IPS-11a (cell line): Measurements from ENCODE around the gene C19orf47.
A peak's percentile ranks its signal among the peaks of the same experiment; 100 is the strongest.
"Not testable (repeated sequence)": the region's sequence is repeated elsewhere in the genome, so short reads cannot be mapped to it uniquely, and the experiment has no call there.

Experiments
- H3K4me3 ChIP-seq: one replicate; pipeline ENCODE4 v1.5.1; 2013; ENCODE audit warnings: low read depth, low read length, control low read depth

The C19orf47 gene

GRCh38 chr19:40377876-40378385 lies 29.7 kb upstream of the C19orf47 start:
- H3K4me3 ChIP-seq: no peak overlapping the region

DNA sequence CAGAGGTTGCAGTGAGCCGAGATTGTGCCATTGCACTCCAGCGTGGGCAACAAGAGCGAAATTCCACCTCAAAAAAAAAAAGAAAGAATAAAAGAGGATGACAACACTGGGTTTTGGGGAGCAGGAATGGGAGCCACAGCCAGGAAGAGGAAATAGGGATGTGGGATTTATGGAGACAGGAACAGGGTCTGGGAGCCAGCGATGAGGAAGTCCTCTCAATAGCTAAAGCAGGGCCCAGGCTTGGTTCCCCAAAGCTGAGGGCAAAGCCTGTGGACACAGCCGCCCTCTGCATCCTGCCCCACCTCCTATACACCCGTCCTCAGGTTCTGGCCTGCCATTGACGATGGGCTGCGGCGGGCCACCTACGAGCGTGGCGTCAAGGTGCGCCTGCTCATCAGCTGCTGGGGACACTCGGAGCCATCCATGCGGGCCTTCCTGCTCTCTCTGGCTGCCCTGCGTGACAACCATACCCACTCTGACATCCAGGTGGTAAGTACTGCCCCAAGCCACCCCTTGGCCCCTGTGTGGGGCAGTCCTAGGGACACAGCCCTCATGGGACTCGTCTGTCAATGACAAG lies 28.2 kb upstream of the C19orf47 start:
- H3K4me3 ChIP-seq: no peak overlapping the region

- H3K4me3 ChIP-seq: no peak overlapping the region
Observed at GRCh38 chr19:40374084-40374483, 25.9 kb upstream of the C19orf47 start.

GRCh38 chr19:40371802-40372122 lies 23.6 kb upstream of the C19orf47 start:
- H3K4me3 ChIP-seq: no peak overlapping the region

DNA sequence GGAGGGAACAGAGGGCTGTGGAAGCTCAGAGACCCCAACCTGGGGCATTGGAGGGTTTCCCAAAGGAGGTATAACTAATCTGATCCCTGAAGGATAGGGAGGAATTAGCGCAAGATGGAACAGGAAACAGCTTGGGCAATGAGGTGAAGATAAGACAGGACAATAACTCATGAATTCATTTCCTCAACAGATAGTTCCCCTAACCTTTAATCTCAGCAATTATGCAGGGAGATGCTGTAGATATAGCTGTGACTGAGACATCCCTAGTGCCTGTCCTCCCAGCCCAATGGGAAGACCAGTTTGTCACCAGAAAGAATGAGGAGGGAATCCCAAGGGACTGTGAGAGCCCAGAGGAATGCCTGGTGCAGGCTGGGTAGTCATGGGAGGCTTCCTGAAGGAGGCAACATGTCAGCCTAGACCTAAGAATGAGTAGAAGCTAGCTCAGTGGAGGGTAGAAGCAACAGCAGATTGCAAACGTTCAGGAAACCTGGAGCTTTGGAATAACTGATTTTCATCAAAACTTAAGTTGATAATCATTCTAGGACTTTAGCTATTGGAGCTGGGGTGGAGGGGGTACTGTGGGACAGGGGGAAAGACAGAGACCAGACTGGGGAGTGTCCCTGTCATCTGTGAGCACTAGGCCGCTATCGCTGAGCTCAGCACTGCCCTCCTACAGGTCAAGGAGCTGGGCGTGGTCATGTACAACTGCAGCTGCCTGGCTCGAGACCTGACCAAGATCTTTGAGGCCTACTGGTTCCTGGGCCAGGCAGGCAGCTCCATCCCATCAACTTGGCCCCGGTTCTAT lies 23.0 kb upstream of the C19orf47 start:
- no peak overlapping the region for H3K4me3 ChIP-seq

DNA sequence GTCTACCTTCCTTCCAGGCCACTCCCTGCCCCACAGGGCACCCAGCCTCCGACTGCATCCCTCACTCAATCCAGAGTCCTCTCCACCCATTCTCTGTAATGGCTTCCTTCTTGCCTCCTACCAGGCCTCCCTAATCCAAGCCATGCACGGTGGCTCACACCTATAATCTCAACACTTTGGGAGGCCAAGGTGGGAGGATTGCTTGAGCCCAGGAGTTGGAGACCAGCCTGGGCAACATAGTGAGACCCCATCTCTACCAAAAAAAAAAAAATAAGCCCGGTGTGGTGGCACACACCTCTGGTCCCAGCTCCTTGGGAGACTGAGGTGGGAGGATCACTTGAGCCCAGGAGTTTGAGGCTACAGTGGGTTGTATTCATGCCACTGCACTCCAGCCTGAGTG lies 22.1 kb upstream of the C19orf47 start:
- H3K4me3 ChIP-seq: not testable (repeated sequence)

DNA sequence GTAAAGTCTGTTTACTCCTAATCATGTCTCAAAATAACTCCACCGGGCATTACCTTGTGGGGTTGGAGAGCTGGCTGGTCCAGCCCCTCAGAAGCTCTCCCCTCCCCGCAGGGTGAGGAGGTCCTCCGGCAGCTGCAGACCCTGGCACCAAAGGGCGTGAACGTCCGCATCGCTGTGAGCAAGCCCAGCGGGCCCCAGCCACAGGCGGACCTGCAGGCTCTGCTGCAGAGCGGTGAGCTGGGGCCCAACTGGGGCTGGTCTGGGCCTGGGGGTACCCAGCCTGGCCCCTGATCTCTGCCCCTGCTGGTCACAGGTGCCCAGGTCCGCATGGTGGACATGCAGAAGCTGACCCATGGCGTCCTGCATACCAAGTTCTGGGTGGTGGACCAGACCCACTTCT lies 21.6 kb upstream of the C19orf47 start:
- no peak overlapping the region for H3K4me3 ChIP-seq

GRCh38 chr19:40367577-40368434 lies 19.6 kb upstream of the C19orf47 start:
- no peak overlapping the region for H3K4me3 ChIP-seq

DNA sequence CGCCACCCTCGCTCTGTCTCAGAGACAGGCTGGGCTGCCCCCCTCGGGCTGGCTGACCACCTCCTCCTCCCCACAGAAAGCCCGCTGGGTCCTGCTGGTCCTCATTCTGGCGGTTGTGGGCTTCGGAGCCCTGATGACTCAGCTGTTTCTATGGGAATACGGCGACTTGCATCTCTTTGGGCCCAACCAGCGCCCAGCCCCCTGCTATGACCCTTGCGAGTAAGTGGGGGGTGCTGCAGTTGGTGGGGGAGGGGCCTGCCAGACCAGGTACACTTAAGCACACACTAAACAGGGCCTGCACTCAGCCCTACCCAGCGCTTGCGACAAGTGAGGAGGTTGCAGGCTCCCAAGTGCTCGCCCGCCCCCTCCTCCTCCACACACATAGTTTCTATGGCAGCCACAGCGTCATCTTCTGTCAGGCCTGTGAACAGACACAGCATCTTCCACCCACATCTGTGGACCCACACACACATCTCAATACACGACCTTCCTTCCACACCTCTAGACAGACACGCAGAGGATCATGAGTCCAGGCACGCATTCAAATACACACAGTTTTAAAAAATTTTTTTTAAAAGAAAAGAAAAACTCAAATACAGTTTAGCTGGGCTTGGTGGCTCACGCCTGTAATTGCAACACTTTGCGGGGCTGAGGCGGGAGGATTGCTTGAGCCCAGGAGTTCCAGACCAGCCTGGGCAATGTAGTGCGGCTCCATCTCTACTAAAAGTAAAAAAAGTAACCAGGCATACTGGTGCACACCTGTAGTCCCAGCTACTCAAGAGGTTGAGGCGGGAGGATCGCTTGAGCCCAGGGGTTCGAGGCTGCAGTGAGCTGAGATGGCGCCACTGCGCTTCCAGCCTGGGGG lies 18.7 kb upstream of the C19orf47 start:
- peak overlapping the region; percentile 61 for H3K4me3 ChIP-seq

- peak overlapping the region; percentile 61 for H3K4me3 ChIP-seq
Observed at GRCh38 chr19:40365613-40366401, 17.6 kb upstream of the C19orf47 start.

GRCh38 chr19:40365010-40365409 lies 16.8 kb upstream of the C19orf47 start:
- H3K4me3 ChIP-seq: no peak overlapping the region

DNA sequence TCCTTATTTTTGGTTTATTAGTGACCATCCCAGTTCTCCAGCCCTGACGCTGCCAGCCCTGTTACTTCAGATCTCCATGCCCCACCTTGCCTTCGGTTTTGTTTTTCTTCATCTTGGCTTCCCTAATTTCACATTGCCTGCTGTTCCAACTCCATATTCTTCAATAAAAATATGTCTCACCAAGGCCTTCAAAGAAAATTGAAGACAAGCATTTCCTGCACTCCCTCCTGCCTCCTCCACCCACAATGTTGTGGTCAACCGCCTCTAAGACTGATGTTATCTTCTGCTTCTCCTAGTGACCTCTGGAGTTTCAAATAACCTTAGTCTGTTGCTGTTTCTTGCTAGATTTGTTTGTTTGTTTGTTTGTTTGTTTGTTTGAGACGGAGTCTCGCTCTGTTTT lies 14.9 kb upstream of the C19orf47 start:
- H3K4me3 ChIP-seq: no peak overlapping the region

DNA sequence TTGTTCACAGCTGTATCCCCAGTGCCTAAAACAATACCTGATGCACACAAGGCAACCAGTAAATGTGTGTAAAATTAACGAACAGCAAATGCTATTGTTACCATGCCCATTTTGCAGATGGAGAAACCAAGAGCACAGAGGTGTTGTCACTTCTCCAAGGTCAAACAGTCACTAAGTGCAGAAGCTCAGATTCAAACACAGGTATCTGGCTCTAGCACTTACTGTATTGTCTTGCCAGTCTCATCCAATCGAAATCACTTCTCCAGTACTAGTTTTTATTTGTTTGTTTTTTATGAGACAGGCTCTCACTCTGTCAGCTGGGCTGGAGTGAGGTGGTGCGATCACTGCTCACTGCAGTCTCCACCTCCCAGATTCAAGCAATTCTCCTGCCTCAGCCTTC lies 14.0 kb upstream of the C19orf47 start:
- H3K4me3 ChIP-seq: no peak overlapping the region

DNA sequence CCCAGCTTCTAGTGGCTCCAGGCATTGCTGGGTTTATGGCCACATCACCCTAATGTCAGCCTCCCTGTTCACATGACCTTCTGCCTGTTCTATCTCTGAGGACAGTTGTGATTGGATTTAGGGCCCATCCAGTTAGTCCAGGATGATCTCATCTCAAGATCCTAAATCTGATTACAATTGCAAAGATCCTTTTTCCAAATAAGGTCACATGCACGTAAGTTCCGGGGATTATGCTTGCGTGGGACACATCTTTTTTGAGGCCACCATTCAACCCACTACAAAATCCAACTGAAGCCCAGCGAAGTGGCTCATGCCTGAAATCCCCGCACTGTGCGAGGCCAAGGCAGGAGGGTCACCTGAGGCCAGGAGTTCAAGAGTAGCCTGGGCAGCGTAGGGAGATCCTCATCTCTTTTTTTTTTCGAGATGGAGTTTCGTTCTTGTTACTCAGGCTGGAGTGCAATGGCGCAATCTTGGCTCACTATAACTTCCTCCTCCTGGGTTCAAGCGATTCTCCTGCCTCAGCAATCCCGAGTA lies 12.6 kb upstream of the C19orf47 start:
- no peak overlapping the region for H3K4me3 ChIP-seq

- H3K4me3 ChIP-seq: no peak overlapping the region
Observed at GRCh38 chr19:40360020-40360707, 12.0 kb upstream of the C19orf47 start.

- H3K4me3 ChIP-seq: no peak overlapping the region
Observed at GRCh38 chr19:40358773-40359172, 10.6 kb upstream of the C19orf47 start.

DNA sequence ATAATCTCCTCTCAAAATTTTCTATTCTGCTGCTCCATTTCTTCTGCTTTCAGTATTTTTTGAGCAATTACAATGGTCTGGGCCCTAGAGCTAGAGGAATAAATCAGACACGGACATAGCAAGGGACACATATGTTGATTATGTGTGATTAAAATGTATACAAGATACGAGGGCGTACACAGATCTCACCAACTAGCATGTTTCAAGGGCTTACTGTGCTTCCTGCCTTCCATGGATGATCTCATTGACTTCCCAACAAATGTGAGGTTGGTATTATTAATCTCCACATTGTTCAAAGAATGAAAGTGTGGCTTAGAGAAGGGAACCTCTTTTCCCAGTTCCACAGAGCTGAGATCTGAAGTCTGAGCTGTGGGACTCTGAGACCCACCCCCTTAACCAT lies 9.4 kb upstream of the C19orf47 start:
- H3K4me3 ChIP-seq: no peak overlapping the region

DNA sequence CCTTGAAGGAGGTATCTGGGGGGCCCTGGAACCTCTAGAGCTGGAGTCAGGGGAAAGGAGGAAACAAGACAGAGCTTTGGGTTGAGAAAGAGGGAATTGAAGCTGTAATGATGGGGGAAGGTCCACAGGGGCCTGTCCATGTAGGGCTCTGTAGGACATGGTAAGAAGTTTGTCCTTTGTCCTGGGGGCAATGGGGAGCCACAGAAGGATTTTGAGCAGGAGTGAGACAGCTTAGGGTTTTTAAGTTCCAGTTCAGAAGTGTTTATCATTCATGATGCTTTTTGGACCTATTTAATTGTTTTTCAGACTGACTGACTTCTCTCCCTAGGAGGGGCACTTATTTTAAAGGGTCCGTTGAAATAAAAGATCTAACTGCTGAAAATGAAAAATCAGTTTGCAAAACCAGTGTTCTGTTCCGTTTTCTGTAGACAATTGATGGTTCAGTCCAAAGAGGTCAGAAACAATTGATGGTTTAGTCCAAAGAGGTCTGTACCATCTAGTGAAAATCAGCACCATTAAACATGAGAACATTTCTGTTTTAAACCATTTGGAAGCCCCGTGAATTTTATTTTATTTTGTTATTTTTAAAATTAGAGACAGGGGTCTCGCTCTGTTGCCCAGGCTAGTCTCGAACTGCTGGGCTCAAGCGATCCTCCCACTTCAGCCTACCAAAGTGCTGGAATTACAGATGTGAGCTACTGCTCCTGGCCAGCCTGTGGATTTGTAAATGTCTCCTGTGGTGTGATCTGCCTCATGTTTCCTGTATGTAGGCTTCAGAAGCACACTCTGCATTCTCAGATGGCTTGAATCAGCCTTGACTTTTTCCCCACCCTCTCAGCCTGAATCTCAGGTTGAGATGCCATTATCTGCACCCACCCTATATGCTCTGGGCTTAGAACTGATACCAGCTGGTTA lies 8.7 kb upstream of the C19orf47 start:
- H3K4me3 ChIP-seq: no peak overlapping the region
